SH-SY5Y (cell line): Measurements from ENCODE around the gene TJP3.

ENCODE experiments used
- GATA2 ChIP-seq: IDR thresholded peaks from 2 replicates; pipeline ENCODE4 v1.6.1; 2011; ENCODE audit warnings: mild to moderate bottlenecking, low read depth, low read length
- GATA3 ChIP-seq: IDR thresholded peaks from 2 replicates; pipeline ENCODE4 v1.6.1; 2011; ENCODE audit warnings: low read depth, mild to moderate bottlenecking, low read length, moderate library complexity

GRCh38 chr19:3690551-3691371 is 17.4 kb upstream of the TJP3 start:
- TF ChIP-seq GATA3 (no peak), GATA2 (no peak)
